Measurements from ENCODE around the gene MLIP.
"Not testable (repeated sequence)": the region's sequence is repeated elsewhere in the genome, so short reads cannot be mapped to it uniquely, and the experiment has no call there.

MLIP gene

DNA sequence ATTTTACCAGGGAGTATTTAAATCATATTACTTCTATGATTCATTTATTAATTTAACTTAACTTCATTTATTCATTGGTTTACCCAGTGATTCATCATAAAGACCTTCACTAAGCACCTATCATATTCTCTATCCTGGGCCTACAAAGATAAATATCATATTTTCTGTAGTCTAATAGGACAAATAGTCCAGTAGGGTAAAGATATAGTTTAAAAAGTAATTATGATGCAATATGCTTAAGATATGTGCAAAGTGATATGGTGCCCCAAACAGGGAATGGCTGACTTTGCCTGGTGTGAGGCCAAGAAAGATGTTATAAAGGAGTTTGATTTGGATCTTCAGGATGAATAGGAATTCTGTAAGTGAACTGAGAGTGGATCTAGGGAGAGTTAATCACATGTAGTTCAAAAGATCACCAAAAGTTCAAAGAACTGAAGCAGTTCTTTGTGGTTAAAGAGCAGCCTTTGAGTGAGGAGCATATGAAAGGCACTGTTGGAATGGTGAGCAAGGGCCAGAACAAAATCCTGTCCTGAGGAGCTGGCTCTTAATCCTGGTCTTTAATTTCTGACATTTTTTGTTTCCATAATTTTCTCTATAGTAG lies 45.5 kb downstream of the MLIP start:
- DNase-seq: no peak

DNA sequence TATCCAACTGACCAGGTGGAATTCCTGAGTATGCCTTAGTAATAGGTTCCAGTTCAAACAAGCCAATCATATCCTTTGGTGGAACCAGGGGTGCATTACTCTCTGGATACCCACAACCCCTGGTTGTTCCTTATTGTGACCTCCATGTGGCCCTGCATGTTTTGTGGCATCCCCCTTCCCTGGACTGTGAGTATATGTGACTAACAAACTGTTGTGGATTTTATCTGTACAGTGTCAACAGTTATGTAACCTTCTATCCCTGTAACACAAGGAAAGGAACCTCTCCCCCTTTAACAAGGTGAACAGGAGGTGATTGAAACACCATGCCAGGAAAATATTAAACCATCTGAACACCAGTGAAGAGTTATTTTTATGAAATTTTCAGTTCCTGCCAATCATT lies 46.2 kb downstream of the MLIP start:
- no peak for DNase-seq

DNA sequence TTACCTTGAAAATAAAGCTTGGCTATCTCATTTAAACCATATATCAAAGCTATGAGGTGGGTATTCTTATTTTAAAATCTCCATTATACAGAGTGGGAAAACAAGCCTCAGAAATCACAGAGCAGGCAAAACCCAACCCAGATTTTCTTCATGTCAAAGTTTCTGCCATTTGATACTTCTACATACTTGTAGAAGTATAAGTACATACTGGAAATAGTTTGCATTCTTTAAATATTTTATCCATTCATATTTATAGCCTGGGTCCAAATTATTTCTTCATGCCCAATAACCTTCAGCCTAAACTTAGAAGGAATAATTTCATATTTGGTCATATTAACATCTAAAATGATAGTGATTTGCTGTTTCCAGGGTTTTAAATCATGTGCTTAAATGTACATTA lies 61.8 kb downstream of the MLIP start:
- DNase-seq: no peak

DNA sequence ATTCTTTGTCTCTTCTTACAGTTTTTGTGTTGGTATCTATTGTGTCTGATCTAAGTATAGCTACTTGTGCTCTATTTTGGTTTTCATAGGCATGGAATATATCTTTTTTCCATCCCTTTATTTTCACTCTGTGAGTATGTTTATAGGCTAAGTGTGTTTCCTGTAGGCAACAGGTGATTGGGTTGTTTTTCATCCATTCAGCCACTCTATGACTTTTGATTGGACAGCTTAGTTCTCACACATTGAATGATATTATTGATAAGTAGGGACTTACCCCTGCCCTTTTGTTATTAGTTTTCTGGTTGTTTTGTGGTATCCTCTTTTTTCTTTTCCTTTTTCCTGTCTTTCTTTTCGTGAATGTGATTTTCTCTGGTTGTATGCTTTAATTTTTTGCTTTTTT lies 67.9 kb downstream of the MLIP start:
- no peak for DNase-seq

DNA sequence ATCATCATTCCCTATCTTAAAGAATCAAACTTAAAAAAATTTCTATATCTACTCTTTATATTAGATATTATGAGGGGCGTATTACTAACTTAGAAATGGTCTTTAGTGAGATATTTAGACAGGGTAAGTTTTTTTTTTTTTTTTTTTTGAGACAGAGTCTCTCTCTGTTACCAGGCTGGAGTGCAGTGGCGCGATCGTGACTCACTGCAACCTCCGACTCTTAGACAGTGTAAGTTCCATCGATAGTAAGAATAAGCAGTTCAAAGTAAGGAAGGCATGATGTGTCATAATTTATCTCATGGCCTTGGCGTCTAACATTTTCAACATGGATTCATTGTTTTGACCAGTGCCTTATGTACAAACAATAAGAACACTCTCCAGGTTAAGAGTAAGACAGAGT lies 72.4 kb downstream of the MLIP start:
- DNase-seq: no peak

DNA sequence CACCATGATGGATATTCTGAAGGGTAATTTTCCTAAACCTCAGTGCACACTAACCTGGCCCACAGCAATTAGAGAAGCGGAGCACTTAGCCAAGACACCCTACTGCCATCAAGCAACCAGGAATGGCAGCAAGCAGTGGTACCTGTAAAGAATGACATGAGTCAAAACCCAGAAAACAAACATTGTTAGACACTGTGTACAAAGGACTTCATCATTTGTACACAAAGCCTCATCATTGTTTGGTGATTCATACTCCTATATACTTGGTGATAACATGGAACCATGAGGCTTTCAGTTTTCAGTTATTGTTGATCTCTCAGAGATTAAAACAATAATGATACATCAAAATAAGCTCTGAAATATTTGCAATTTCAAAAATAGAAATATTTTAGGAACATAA lies 74.6 kb downstream of the MLIP start:
- DNase-seq: no peak

DNA sequence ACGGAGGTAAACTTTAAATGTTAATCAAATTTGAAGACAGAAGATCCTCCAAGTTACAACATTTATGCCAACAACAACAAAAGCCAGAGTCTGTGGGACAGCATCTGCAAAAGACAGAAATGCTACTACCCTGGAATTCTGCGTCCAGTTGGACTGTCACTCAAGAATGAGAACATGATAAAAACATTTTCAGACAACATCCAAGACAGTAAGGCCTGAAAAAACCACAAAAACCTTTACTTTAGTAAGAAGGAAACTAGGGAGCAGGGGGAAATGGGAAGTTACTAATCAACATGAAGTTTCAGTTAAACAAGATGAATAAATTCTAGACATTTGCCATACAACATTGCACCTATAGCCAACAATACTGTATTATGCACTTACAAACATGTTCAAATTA lies 77.6 kb downstream of the MLIP start:
- no peak for DNase-seq

DNA sequence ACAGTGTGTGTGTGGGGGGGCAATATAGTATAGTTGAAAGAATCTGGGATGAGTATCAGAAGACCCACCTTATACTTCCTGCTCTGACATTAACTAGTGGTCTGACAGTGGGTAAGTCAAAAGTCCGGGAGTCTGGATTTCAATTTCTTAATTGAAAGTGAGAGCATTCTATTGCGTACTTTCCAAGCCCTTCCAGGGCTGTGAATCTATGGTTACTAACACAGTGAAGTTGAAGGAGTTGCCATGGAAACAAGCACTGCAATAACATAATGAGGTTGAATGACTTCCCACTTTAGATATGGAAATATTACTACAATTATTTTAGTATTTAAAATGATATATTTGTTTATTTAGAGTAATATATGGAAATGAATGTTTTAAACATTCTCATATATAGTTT lies 80.2 kb downstream of the MLIP start:
- no peak for DNase-seq

DNA sequence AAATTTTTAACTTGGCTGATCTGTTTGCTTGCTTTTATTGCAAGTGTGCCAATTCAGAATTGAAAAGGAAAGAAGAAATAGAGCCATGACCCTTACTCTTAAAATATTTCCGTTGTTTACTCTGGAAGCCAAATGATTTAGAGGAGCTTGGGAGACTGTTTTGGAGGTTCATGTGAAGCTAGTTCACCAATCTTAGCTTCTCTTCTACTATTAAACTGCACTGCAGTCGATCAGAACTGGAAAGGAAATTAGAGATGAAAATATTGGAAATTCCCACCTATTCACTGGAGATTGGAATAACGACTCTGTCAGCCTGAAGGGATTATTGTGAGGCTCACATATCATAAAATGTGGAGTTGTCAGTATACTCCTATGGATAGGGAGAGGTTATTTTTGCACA lies 81.8 kb downstream of the MLIP start:
- DNase-seq: no peak

DNA sequence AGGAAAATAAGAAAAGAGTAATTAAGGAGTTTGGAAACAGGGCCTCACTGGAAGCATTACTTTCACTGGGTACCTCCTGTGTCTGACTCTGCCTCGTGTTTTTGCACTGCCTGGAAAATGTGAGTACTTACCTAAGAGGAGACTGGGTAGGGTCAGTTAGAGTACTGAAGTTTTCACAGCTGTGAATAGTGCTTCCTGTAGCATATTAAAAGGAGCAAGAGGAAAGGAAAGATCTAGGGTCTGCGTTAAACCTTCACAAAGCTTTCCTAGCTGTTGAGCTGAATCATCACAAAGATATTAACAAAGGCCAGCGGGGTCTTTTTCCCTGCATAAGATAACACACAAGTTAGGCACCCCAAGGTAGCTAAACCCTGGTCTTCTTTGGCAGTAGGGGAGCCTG lies 82.3 kb downstream of the MLIP start:
- no peak for DNase-seq

DNA sequence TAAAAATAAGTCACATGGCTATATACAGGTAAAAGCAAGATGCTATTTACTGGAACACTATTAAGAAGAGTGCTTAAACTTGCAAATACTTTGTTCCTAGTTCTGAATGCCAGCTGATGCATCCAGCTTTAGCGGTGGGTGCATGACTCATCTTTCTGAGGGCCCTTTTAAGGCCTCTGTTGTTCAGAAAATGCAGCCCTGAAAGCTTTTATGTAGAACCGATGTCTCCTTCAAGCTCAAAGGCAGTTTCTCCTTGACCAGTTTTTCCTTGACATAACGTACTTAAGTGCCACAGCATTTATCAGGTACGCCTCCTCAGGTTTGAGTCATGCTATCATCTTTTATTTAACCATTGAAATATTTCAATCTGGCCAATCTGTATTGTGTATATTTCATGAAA lies 82.8 kb downstream of the MLIP start:
- DNase-seq: no peak

DNA sequence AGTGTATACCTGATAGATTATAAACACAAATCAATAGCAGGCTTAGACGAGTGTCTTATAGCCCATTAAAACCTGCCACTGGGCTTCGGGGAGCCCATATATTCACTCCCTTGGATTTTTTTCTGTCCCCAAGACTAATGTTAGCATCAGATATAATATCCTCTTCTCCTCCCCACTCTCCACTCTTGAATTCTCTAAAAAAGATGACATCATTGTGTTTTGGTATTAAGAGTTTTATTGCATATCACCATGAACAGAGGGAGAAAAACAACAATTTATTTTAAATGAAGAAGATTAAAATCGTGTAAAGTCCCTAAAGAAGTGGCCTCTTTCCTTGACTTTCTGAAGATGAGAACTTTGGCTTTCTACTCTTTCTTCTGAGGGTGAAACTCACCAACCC lies 84.4 kb downstream of the MLIP start:
- DNase-seq: no peak

DNA sequence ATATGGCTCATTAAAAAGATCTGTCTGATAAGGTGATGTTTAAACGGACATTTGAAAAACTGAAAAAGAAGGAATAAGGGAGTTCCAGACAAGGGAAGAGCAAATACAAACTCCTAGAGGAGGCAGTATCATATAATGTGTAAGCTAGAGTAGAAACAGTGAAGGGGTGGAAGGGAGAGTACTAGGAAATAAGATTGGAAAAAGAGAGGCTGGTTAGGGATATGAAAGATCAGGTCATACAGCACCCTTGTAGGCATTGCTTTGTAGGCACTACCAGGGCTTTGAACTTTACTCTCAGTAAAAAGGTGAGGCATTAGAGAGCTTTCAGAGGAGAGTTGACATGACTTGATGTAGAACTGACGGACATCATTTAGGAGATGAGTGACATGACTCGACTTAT lies 85.7 kb downstream of the MLIP start:
- DNase-seq: no peak

DNA sequence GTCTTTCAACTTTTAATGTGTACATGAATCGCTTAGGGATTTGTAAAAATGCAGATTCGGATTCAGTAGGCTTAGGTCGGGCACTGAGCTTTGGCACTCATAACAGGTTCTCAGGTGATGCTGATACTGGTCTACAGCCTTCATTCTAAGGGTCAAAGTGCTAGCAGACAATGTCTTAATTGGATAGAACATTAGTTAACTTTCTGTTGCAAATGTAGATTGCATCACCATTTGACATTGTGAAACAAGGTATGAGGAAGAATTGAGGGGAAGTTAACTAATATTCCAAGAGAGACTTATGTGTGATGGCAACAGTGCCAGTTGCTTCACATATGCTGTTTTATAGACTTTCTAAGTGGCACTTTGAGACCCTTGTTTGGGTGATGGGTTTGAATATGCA lies 86.9 kb downstream of the MLIP start:
- DNase-seq: no peak

DNA sequence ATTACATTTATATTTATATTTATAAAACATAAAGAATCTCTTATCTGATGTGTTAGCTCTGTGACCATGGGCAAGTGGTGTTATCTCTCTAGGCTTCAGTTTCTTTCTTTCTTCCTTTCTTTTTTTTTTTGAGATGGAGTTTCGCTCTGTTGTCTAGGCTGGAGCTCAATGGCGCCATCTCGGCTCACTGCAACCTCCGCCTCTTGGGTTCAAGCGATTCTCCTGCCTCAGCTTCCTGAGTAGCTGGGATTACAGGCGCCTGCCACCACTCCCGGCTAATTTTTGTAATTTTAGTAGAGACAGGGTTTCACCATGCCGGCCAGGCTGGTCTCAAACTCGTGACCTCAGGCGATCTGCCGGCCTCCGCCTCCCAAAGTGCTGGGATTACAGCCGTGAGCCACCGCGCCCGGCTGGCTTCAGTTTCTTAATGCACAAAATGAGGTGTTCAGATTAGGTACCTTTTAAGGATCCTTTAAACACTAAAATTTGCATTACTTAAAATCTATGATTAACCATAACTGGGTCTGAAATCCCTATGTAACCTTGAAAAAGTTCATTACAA lies 92.3 kb downstream of the MLIP start:
- DNase-seq: not testable (repeated sequence)

DNA sequence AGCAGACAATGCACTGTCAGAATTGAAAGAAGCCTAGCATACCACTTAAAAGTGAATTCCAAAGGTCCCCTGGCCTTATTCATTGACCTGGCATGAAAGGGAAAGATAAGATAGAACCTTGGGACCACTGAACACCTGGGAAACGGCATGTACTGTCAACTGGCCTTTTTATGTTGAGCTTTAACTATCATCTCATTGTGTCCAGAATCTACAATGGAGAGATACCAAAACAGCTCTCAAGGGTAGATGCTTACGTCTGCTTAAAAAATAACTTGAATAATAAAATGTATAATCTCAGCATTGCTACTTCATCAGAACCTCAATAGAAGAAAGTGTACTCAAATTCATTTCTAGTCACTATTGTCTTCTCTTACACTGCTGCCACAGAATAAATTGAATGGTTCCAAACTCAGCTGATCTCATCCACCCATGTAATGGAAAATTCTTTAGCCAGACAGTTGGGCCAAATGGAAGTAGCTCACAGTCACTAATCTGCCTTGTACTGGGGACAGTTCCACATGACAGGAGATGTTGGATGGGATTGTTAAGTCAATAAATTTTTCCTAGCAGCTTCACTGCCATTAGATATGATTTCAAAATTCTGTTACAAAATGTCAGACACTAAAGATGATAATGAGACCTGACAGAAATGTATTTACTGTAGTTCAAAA lies 93.8 kb downstream of the MLIP start:
- DNase-seq: no peak

DNA sequence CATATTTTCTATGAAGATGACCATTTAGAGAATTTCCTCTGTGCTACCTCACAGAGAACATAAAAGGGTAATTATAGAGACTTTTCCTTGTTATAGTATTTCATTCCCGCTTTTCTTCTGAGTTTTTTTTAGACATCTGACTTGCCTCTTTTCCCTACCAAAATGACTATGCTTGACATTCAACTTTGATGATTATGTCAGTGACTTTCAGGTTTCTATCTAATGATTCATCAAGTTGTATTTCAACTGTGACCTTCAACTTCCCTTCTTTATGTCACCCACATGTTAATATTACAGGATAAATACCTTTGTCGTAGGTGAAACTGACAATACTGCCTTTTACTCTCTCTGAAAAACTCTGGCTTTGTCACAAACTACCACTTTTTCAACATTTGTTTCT lies 95.3 kb downstream of the MLIP start:
- DNase-seq: no peak

DNA sequence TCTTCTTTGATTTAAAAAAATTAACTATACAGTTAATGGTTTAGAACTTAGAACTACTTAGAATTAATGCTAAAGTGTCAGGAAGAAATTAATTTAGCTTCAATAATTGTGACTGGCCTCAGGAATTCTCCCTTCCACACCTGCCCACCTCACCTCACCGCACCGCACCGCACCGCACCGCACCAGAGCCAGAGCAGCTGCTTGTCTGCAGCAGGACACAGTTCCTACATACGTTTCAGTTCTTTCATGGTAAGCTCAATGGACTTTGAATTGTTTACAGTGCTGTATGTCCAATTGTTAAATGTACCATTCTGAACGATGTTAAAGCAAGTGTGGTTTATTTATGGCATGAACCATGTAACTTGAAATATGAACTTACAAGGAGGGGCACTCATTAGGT lies 98.7 kb downstream of the MLIP start:
- not testable (repeated sequence) for DNase-seq

DNA sequence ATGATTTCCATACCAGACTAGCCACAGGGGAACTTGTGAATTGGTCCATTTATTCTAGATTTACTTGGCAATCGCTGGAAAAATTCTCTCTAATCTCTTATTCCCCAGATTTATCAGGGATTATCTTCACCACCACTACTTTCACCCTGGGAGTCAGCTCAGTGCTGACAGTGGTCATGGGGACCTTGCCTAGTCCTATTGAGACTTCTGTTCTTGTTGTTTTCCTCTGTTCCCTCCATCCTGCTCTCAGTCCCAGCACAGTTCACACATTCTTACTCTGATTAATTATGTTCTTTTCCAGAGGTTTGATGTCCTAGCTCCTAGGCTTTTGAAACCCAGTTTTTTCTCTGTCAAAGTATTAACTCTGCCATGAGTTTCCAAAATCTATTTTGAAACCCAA lies 103.0 kb downstream of the MLIP start:
- no peak for DNase-seq

DNA sequence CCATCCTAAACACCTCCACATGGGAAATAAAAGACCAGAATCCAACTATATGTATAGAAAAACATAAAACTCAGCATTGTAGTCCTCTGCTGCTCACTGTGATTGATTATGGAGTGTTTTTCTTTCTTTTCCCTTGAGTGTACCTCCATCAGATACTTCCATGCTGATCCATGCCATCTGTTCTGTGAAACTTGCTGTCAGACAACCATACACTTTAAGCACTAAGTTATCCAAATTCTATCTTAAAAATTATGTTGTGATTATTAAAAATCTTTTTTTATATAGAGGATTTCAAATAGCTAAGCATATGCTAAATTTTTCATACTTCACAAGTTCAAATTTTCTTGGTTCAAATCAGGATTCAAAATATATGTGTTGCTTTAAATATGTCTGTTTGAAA lies 105.1 kb downstream of the MLIP start:
- DNase-seq: no peak

DNA sequence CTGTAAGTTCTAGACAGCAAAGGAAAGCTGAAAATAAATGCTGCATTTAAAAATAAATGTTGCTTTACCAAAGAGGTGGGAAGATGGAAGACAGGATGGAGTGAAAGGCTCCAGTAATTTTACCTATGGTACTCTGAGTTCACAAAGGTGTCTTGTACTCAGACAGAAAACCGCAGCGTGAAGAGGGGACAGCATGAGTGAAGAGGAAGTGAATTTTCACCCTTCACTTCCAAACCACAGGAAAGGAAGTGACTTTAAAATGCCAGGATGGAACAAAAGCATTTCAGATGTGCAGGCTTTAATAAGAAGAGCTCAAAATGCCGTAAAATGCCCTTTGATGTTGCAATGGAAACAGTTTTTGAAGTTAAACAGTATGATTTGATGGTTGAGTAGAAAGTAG lies 105.8 kb downstream of the MLIP start:
- DNase-seq: no peak

DNA sequence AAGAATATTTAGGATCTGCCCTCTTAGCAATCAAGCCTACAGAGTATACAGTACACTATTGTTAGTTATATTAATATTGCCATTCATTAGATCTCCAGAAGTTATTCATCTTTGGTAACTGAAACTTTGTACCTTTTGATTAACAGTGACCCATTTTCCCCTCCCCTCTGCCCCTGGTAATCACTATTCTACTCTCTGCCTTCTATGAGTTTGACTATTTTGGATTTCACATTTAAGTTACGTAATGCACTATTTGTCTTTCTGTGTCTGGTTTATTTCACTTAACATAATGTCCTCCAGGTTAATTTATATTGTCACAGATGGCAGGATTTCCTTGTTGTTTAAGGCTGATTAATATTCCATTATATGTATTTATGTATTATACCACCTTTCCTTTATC lies 111.0 kb downstream of the MLIP start:
- no peak for DNase-seq

DNA sequence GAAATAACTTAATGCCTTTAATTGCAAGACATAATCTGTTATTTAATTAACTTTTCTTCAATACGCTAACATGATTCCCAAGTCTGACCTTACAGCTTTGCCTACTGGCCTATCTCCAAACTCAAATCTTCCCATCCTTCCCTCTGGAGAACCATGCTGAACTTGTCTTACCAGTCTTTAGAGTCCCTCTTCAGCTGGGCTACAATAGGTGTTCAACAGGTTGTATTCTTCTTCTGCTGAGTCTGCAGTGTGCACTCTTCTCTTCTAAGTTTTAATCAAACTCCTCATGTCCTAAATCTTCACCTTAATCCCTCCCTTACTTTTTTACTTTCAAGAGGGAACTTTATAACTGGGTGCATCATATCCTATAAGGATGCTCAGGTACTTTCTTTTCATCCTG lies 121.5 kb downstream of the MLIP start:
- DNase-seq: no peak

DNA sequence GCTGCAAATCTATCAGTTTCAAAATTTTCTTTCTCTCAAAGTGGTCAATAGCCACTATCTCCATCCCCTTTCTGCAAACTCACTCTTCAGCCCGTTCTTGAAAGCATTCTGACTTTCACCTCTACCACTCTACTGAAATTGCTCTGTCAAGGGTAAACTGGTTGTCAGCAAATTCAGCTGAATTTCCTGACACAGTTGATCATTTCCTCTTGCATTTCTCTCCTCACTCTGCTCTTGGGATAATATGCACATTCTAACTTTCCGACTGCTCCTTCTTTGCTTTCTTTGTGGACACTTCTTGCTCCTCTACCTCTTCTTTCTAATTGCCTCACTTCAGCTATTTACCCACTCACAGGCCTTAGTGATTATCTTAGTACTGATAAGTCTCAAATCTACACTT lies 123.3 kb downstream of the MLIP start:
- DNase-seq: no peak

DNA sequence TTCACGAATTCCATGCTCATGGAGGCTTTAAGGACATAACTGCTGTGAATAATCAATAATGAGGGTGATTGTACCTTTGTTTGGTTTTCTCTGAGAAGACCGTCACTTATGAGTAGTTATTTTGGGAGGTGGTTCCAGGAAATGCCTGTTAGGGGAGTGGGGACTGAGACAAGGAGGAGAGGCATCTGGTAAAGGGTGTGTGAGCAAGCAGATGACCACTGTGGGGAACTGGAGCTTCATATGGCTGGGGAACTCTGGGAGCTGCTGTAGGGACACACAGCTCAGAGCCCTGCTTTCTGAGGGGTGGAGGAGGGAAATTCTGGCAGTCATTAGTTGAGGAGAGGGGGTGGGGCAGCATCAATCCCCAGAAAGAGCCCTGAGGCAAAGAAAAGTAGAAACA lies 125.7 kb downstream of the MLIP start:
- no peak for DNase-seq
